Measurements from ENCODE around the gene OLA1.
A peak's percentile ranks its signal among the peaks of the same experiment; 100 is the strongest.

Gene OLA1

GRCh38 chr2:174243812-174244211 is 4.5 kb downstream of the OLA1 start:
- Histone ChIP-seq H3K4ac (ENCODE audit: low read depth, low read length) (no peak overlapping the region), H3K79me2 (ENCODE audit: control insufficient read depth, insufficient read depth, low read length, poor library complexity) (peaks cover 13% of the 10 kb centered on the region), H3K27me3 (ENCODE audit: insufficient read depth, low read length) (no peaks in the 10 kb centered on the region), H3K4me1 (ENCODE audit: control insufficient read depth in 1 of 2, insufficient read depth in 2 of 2, low read length in 2 of 2) (peaks cover 2 to 7% of the 10 kb centered on the region in 2 experiments), H3K9ac (ENCODE audit: low read length) (no peak overlapping the region), H3K36me3 (ENCODE audit: control insufficient read depth in 1 of 2, insufficient read depth in 2 of 2, low read length in 2 of 2) (peaks cover 5% of the 10 kb centered on the region in 2 experiments), H3K18ac (ENCODE audit: low read length) (no peak overlapping the region), H2BK5ac (ENCODE audit: low read depth, low read length, poor library complexity) (no peak overlapping the region), H2BK120ac (ENCODE audit: insufficient read depth, low read length, poor library complexity) (no peak overlapping the region), H4K91ac (ENCODE audit: low read depth, low read length) (no peak overlapping the region), H3K4me2 (ENCODE audit: low read length) (no peak overlapping the region), H2BK12ac (ENCODE audit: low read length) (no peak overlapping the region), H2AFZ (ENCODE audit: insufficient read depth, low read length, poor library complexity) (no peak overlapping the region), H3K9me3 (ENCODE audit: insufficient read depth, low read depth, low read length) (no peaks in the 10 kb centered on the region), H3K27ac (ENCODE audit: low read depth, low read length) (no peak overlapping the region), H4K12ac (ENCODE audit: low read depth, low read length) (no peak overlapping the region), H2AK5ac (ENCODE audit: low read length) (no peak overlapping the region), H3K4me3 (ENCODE audit: low read depth, low read length) (no peak overlapping the region), H3K79me1 (ENCODE audit: low read length) (peaks cover 7% of the 10 kb centered on the region), H3K14ac (ENCODE audit: low read length) (no peak overlapping the region), H3K23ac (ENCODE audit: low read length) (no peak overlapping the region), H4K8ac (ENCODE audit: low read depth, low read length) (no peak overlapping the region)
- DNase-seq: no peak
- WGBS (ENCODE audit: extremely low coverage, insufficient coverage, insufficient read length): no CpG with 5 or more reads among the region's 3 CpGs

DNA sequence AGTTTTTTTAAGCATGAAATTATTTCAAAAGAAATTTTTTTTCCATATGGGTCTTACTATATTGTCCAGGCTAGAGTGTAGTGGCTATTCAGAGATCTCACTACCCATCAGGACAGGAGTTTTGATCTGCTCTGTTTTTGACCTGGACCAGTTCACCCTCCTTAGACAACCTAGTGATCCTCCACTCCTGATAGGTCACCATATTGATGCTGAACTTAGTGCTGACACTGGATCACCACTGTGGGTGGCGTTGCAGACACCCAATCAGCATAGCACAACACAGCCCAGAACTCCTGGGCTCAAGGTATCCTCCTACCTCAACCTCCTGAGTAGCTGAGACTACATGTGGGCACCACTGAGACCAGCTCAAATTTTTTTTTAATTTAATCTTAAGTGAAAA is 8.2 kb downstream of the OLA1 start:
- Histone ChIP-seq H4K8ac (ENCODE audit: low read depth, low read length) (no peak overlapping the region), H3K4me1 (ENCODE audit: control insufficient read depth in 1 of 2, insufficient read depth in 2 of 2, low read length in 2 of 2) (peaks cover 0 to 2% of the 10 kb centered on the region in 2 experiments), H4K91ac (ENCODE audit: low read depth, low read length) (no peak overlapping the region), H3K18ac (ENCODE audit: low read length) (no peak overlapping the region), H4K12ac (ENCODE audit: low read depth, low read length) (no peak overlapping the region), H3K79me2 (ENCODE audit: control insufficient read depth, insufficient read depth, low read length, poor library complexity) (no peaks in the 10 kb centered on the region), H2BK12ac (ENCODE audit: low read length) (no peak overlapping the region), H3K4me3 (ENCODE audit: low read depth, low read length) (no peak overlapping the region), H3K23ac (ENCODE audit: low read length) (no peak overlapping the region), H2AFZ (ENCODE audit: insufficient read depth, low read length, poor library complexity) (no peak overlapping the region), H3K27me3 (ENCODE audit: insufficient read depth, low read length) (no peaks in the 10 kb centered on the region), H2BK120ac (ENCODE audit: insufficient read depth, low read length, poor library complexity) (no peak overlapping the region), H3K4me2 (ENCODE audit: low read length) (no peak overlapping the region), H2BK5ac (ENCODE audit: low read depth, low read length, poor library complexity) (no peak overlapping the region), H3K9ac (ENCODE audit: low read length) (no peak overlapping the region), H3K36me3 (ENCODE audit: control insufficient read depth in 1 of 2, insufficient read depth in 2 of 2, low read length in 2 of 2) (peaks cover 5 to 8% of the 10 kb centered on the region in 2 experiments), H3K9me3 (ENCODE audit: insufficient read depth, low read depth, low read length) (no peaks in the 10 kb centered on the region), H3K4ac (ENCODE audit: low read depth, low read length) (peak overlapping the region; percentile 58), H3K27ac (ENCODE audit: low read depth, low read length) (no peak overlapping the region), H2AK5ac (ENCODE audit: low read length) (no peak overlapping the region), H3K79me1 (ENCODE audit: low read length) (no peaks in the 10 kb centered on the region), H3K14ac (ENCODE audit: low read length) (no peak overlapping the region)
- DNase-seq: no peak
- WGBS (ENCODE audit: extremely low coverage, insufficient coverage, insufficient read length): no CpG with 5 or more reads among the region's 1 CpG

GRCh38 chr2:174236429-174236828 is 11.9 kb downstream of the OLA1 start:
- H2AK5ac ChIP-seq (ENCODE audit: low read length): no peak overlapping the region
- H3K9ac ChIP-seq (ENCODE audit: low read length): no peak overlapping the region
- no peak overlapping the region for H2AFZ ChIP-seq (ENCODE audit: insufficient read depth, low read length, poor library complexity)
- no peak overlapping the region for H4K12ac ChIP-seq (ENCODE audit: low read depth, low read length)
- H2BK5ac ChIP-seq (ENCODE audit: low read depth, low read length, poor library complexity): no peak overlapping the region
- H3K18ac ChIP-seq (ENCODE audit: low read length): no peak overlapping the region
- H3K79me2 ChIP-seq (ENCODE audit: control insufficient read depth, insufficient read depth, low read length, poor library complexity): no peaks in the 10 kb centered on the region
- peaks cover 0 to 4% of the 10 kb centered on the region in 2 experiments for H3K36me3 ChIP-seq (ENCODE audit: control insufficient read depth in 1 of 2, insufficient read depth in 2 of 2, low read length in 2 of 2)
- no peak for DNase-seq
- no peak overlapping the region for H4K91ac ChIP-seq (ENCODE audit: low read depth, low read length)
- no peak overlapping the region for H2BK120ac ChIP-seq (ENCODE audit: insufficient read depth, low read length, poor library complexity)
- H3K9me3 ChIP-seq (ENCODE audit: insufficient read depth, low read depth, low read length): no peaks in the 10 kb centered on the region
- H3K4ac ChIP-seq (ENCODE audit: low read depth, low read length): no peak overlapping the region
- no peak overlapping the region for H3K14ac ChIP-seq (ENCODE audit: low read length)
- H3K79me1 ChIP-seq (ENCODE audit: low read length): no peaks in the 10 kb centered on the region
- no peaks in the 10 kb centered on the region for H3K4me1 ChIP-seq (ENCODE audit: control insufficient read depth in 1 of 2, insufficient read depth in 2 of 2, low read length in 2 of 2)
- WGBS (ENCODE audit: extremely low coverage, insufficient coverage, insufficient read length): no CpG with 5 or more reads among the region's 3 CpGs
- no peak overlapping the region for H3K23ac ChIP-seq (ENCODE audit: low read length)
- H3K27me3 ChIP-seq (ENCODE audit: insufficient read depth, low read length): no peaks in the 10 kb centered on the region
- H3K4me3 ChIP-seq (ENCODE audit: low read depth, low read length): no peak overlapping the region
- no peak overlapping the region for H3K27ac ChIP-seq (ENCODE audit: low read depth, low read length)
- H3K4me2 ChIP-seq (ENCODE audit: low read length): no peak overlapping the region
- no peak overlapping the region for H4K8ac ChIP-seq (ENCODE audit: low read depth, low read length)
- no peak overlapping the region for H2BK12ac ChIP-seq (ENCODE audit: low read length)

- no peak overlapping the region for H2AFZ ChIP-seq (ENCODE audit: insufficient read depth, low read length, poor library complexity)
- no peak for DNase-seq
Observed at GRCh38 chr2:174235680-174236079, 12.7 kb downstream of the OLA1 start.

More at GRCh38 chr2:174235680-174236079, 12.7 kb downstream of the OLA1 start:
- no peak overlapping the region for H3K9ac ChIP-seq (ENCODE audit: low read length)
- no peak overlapping the region for H3K14ac ChIP-seq (ENCODE audit: low read length)
- WGBS (ENCODE audit: extremely low coverage, insufficient coverage, insufficient read length): no CpG with 5 or more reads among the region's 4 CpGs
- H3K27me3 ChIP-seq (ENCODE audit: insufficient read depth, low read length): no peaks in the 10 kb centered on the region
- no peak overlapping the region for H3K23ac ChIP-seq (ENCODE audit: low read length)
- H3K36me3 ChIP-seq (ENCODE audit: control insufficient read depth in 1 of 2, insufficient read depth in 2 of 2, low read length in 2 of 2): peaks cover 0 to 4% of the 10 kb centered on the region in 2 experiments
- no peaks in the 10 kb centered on the region for H3K79me2 ChIP-seq (ENCODE audit: control insufficient read depth, insufficient read depth, low read length, poor library complexity)
- H3K27ac ChIP-seq (ENCODE audit: low read depth, low read length): no peak overlapping the region
- H3K79me1 ChIP-seq (ENCODE audit: low read length): no peaks in the 10 kb centered on the region
- no peaks in the 10 kb centered on the region for H3K4me1 ChIP-seq (ENCODE audit: control insufficient read depth in 1 of 2, insufficient read depth in 2 of 2, low read length in 2 of 2)
- H3K9me3 ChIP-seq (ENCODE audit: insufficient read depth, low read depth, low read length): no peaks in the 10 kb centered on the region
- no peak overlapping the region for H2AK5ac ChIP-seq (ENCODE audit: low read length)
- no peak overlapping the region for H3K4me3 ChIP-seq (ENCODE audit: low read depth, low read length)
- H4K91ac ChIP-seq (ENCODE audit: low read depth, low read length): no peak overlapping the region
- H3K18ac ChIP-seq (ENCODE audit: low read length): no peak overlapping the region
- H2BK12ac ChIP-seq (ENCODE audit: low read length): no peak overlapping the region
- no peak overlapping the region for H2BK120ac ChIP-seq (ENCODE audit: insufficient read depth, low read length, poor library complexity)
- H3K4ac ChIP-seq (ENCODE audit: low read depth, low read length): no peak overlapping the region
- no peak overlapping the region for H4K12ac ChIP-seq (ENCODE audit: low read depth, low read length)
- H4K8ac ChIP-seq (ENCODE audit: low read depth, low read length): no peak overlapping the region
- no peak overlapping the region for H3K4me2 ChIP-seq (ENCODE audit: low read length)
- H2BK5ac ChIP-seq (ENCODE audit: low read depth, low read length, poor library complexity): no peak overlapping the region
